ENCODE measurements around the gene VWA3A. TPM values are rescaled to one million over a fixed set of nuclear protein-coding genes. Genes with fewer than 3 reads are reported as not detected.

Gene VWA3A
- total RNA-seq, 1 experiment from 2014 or later: not detected

DNA sequence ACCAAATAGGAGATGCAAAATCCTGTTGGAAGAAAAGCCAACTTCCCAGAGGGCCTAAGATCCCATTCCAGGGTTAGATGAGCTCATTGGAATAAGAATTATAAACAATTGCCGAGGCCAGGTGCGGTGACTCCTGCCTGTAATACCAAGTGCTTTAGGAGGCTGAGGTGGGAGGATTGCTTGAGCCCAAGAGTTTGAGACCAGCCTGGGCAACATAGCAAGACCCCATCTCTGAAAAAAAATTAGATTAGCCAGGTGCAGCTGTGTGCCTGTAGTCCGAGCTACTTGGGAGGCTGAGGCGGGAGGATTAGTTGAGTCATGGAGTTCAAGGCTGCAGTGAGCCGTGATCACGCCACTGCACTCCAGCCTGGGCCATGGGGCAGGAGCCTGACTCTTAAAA lies 52.2 kb downstream of the VWA3A start:
- Histone ChIP-seq H3K4me1 (ENCODE audit: control insufficient read depth, insufficient read depth, low read length) (no peaks in the 10 kb centered on the region), H3K27ac (ENCODE audit: low read length) (no peak overlapping the region), H3K9me3 (ENCODE audit: control insufficient read depth, insufficient read depth, low read depth, low read length) (no peaks in the 10 kb centered on the region), H3K36me3 (ENCODE audit: control insufficient read depth, insufficient read depth, low read length) (no peaks in the 10 kb centered on the region), H3K4me3 (ENCODE audit: low read depth in 2 of 2, low read length in 2 of 2) (no peak overlapping the region), H3K27me3 (ENCODE audit: control insufficient read depth, insufficient read depth, low read length) (0 out of 2 replicates have a peak, but pooled peaks cover 3% of the 10 kb centered on the region)
- intact Hi-C loops (cut with micrococcal nuclease; ENCODE audit: unreplicated experiment): no loop called here
- CTCF ChIA-PET: no interaction called here
- in situ Hi-C loops (cut with HindIII; ENCODE audit: low pct_unique_long_range_greater_than_20kb, low sequenced_read_pairs): no loop called here
- no peak for TF ChIP-seq POLR2AphosphoS5 (IDR thresholded peaks at IDR 0.05; ENCODE audit: low read depth, low read length)
- TF ChIP-seq, protein P1, sequence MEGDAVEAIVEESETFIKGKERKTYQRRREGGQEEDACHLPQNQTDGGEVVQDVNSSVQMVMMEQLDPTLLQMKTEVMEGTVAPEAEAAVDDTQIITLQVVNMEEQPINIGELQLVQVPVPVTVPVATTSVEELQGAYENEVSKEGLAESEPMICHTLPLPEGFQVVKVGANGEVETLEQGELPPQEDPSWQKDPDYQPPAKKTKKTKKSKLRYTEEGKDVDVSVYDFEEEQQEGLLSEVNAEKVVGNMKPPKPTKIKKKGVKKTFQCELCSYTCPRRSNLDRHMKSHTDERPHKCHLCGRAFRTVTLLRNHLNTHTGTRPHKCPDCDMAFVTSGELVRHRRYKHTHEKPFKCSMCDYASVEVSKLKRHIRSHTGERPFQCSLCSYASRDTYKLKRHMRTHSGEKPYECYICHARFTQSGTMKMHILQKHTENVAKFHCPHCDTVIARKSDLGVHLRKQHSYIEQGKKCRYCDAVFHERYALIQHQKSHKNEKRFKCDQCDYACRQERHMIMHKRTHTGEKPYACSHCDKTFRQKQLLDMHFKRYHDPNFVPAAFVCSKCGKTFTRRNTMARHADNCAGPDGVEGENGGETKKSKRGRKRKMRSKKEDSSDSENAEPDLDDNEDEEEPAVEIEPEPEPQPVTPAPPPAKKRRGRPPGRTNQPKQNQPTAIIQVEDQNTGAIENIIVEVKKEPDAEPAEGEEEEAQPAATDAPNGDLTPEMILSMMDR (IDR thresholded peaks at IDR 0.05): no peak
- no peak for DNase-seq (ENCODE audit: low read depth, low spot score)
- no TSS peak for BruUV-seq (replicated peaks)
- POLR2A ChIA-PET: no interaction called here
- no peak for ATAC-seq

DNA sequence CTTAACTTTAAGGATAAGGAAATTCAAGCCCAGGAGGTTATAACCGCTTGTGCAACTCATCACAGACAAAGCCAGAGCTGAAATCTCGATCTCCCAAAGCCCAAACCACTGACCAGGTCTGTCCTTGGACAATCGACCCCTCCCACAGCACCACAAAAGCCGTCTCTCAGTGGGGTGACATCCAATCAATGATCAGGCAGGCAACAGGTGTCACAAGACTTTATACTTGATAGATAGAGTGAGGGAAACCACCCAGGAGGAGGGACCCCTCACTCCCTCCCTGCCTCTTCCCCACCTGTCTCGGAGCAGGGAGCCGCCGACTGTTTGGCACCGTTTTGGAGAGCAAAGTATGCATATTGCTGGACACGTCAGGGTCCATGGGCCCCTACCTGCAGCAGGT lies 55.5 kb downstream of the VWA3A start:
- no TSS peak for BruUV-seq (replicated peaks)
- POLR2A ChIA-PET: no interaction called here
- Histone ChIP-seq H3K36me3 (ENCODE audit: control insufficient read depth, insufficient read depth, low read length) (no peaks in the 10 kb centered on the region), H3K27me3 (ENCODE audit: control insufficient read depth, insufficient read depth, low read length) (0 out of 2 replicates have a peak, but pooled peaks cover 3% of the 10 kb centered on the region), H3K27ac (ENCODE audit: low read length) (no peak overlapping the region), H3K9me3 (ENCODE audit: control insufficient read depth, insufficient read depth, low read depth, low read length) (no peaks in the 10 kb centered on the region), H3K4me3 (ENCODE audit: low read depth in 2 of 2, low read length in 2 of 2) (no peak overlapping the region), H3K4me1 (ENCODE audit: control insufficient read depth, insufficient read depth, low read length) (no peaks in the 10 kb centered on the region)
- ATAC-seq (no peak), DNase-seq (ENCODE audit: low read depth, low spot score) (no peak)
- TF ChIP-seq, protein P1 (IDR thresholded peaks at IDR 0.05): no peak
- TF ChIP-seq POLR2AphosphoS5 (IDR thresholded peaks at IDR 0.05; ENCODE audit: low read depth, low read length) (no peak), TCF7L2 (IDR thresholded peaks at IDR 0.05; ENCODE audit: low read depth, low read length) (no peak), SIN3A (IDR thresholded peaks at IDR 0.05; ENCODE audit: borderline replicate concordance, insufficient read depth, low read depth, low read length) (no peak)
- TF ChIP-seq, protein P2, sequence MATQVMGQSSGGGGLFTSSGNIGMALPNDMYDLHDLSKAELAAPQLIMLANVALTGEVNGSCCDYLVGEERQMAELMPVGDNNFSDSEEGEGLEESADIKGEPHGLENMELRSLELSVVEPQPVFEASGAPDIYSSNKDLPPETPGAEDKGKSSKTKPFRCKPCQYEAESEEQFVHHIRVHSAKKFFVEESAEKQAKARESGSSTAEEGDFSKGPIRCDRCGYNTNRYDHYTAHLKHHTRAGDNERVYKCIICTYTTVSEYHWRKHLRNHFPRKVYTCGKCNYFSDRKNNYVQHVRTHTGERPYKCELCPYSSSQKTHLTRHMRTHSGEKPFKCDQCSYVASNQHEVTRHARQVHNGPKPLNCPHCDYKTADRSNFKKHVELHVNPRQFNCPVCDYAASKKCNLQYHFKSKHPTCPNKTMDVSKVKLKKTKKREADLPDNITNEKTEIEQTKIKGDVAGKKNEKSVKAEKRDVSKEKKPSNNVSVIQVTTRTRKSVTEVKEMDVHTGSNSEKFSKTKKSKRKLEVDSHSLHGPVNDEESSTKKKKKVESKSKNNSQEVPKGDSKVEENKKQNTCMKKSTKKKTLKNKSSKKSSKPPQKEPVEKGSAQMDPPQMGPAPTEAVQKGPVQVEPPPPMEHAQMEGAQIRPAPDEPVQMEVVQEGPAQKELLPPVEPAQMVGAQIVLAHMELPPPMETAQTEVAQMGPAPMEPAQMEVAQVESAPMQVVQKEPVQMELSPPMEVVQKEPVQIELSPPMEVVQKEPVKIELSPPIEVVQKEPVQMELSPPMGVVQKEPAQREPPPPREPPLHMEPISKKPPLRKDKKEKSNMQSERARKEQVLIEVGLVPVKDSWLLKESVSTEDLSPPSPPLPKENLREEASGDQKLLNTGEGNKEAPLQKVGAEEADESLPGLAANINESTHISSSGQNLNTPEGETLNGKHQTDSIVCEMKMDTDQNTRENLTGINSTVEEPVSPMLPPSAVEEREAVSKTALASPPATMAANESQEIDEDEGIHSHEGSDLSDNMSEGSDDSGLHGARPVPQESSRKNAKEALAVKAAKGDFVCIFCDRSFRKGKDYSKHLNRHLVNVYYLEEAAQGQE (IDR thresholded peaks at IDR 0.05; ENCODE audit: insufficient read depth in 1 of 2, low read depth in 2 of 2, low read length in 1 of 2): no peak
- in situ Hi-C loops (cut with HindIII; ENCODE audit: low pct_unique_long_range_greater_than_20kb, low sequenced_read_pairs) (no loop called here), intact Hi-C loops (cut with micrococcal nuclease; ENCODE audit: unreplicated experiment) (no loop called here)
- CTCF ChIA-PET: no interaction called here

All from Panc1 (cell line).